ENCODE results near the gene NUP205. TPM values are rescaled to one million over a fixed set of nuclear protein-coding genes. Genes with fewer than 3 reads are reported as not detected.

The NUP205 gene
- polyA plus RNA-seq, 1 donor from 2014 or later = 32.3 TPM

GRCh38 chr7:135682191-135682590 is 124.5 kb downstream of the NUP205 start:
- no peak overlapping the region for H3K4me2 ChIP-seq (ENCODE audit: low read length)
- H3F3A ChIP-seq (ENCODE audit: insufficient read depth, low read length, poor library complexity, severe bottlenecking) = no peaks in the 10 kb centered on the region
- H4K20me1 ChIP-seq (ENCODE audit: insufficient read depth) = no peaks in the 10 kb centered on the region
- no peaks in the 10 kb centered on the region for H3K36me3 ChIP-seq (ENCODE audit: insufficient read depth, low read length)
- H3K9ac ChIP-seq (ENCODE audit: low read length) = no peak overlapping the region
- H3K27ac ChIP-seq (ENCODE audit: low read length) = no peak overlapping the region
- no peak for TF ChIP-seq CTCF (IDR thresholded peaks at IDR 0.05; ENCODE audit: poor library complexity, severe bottlenecking)
- no peak for TF ChIP-seq MXI1 (conservative IDR thresholded peaks at IDR 0.05; ENCODE audit: poor library complexity, severe bottlenecking)
- TF ChIP-seq POLR2AphosphoS5 (IDR thresholded peaks at IDR 0.05) = no peak
- no peak for TF ChIP-seq EZH2 (IDR thresholded peaks at IDR 0.05; ENCODE audit: borderline replicate concordance, insufficient read depth, low read length, poor library complexity, severe bottlenecking)
- no peak for TF ChIP-seq REST (IDR thresholded peaks at IDR 0.05; ENCODE audit: borderline replicate concordance)
- TF ChIP-seq RAD21 (conservative IDR thresholded peaks at IDR 0.05) = no peak
- no peak for TF ChIP-seq EP300 (conservative IDR thresholded peaks at IDR 0.05; ENCODE audit: poor library complexity, severe bottlenecking)
- TF ChIP-seq SMC3 (conservative IDR thresholded peaks at IDR 0.05; ENCODE audit: poor library complexity) = no peak
- no peak for TF ChIP-seq TAF1 (IDR thresholded peaks at IDR 0.05; ENCODE audit: low read depth)
- no peaks in the 10 kb centered on the region for H3K9me3 ChIP-seq (ENCODE audit: low read length)
- no peaks in the 10 kb centered on the region for H3K27me3 ChIP-seq (ENCODE audit: insufficient read depth, low read depth, low read length)
- no peaks in the 10 kb centered on the region for H3K9me2 ChIP-seq (ENCODE audit: insufficient read depth, low read length)
- H2AFZ ChIP-seq (ENCODE audit: low read depth, low read length) = no peak overlapping the region
- H3K4me3 ChIP-seq (ENCODE audit: low read length) = no peak overlapping the region
- peaks cover 3% of the 10 kb centered on the region for H3K79me2 ChIP-seq (replicated peaks; ENCODE audit: insufficient read depth, low read length)

- TF ChIP-seq CTCF (IDR thresholded peaks at IDR 0.05; ENCODE audit: poor library complexity, severe bottlenecking) = no peak
- TF ChIP-seq SMC3 (conservative IDR thresholded peaks at IDR 0.05; ENCODE audit: poor library complexity) = no peak
- no peak for TF ChIP-seq TAF1 (IDR thresholded peaks at IDR 0.05; ENCODE audit: low read depth)
- TF ChIP-seq REST (IDR thresholded peaks at IDR 0.05; ENCODE audit: borderline replicate concordance) = no peak
- Histone ChIP-seq H2AFZ (ENCODE audit: low read depth, low read length) (no peak overlapping the region), H3F3A (ENCODE audit: insufficient read depth, low read length, poor library complexity, severe bottlenecking) (no peaks in the 10 kb centered on the region), H3K9me3 (ENCODE audit: low read length) (no peaks in the 10 kb centered on the region), H3K4me2 (ENCODE audit: low read length) (no peak overlapping the region), H3K9ac (ENCODE audit: low read length) (no peak overlapping the region), H4K20me1 (ENCODE audit: insufficient read depth) (no peaks in the 10 kb centered on the region), H3K79me2 (replicated peaks; ENCODE audit: insufficient read depth, low read length) (peaks cover 1% of the 10 kb centered on the region), H3K27me3 (ENCODE audit: insufficient read depth, low read depth, low read length) (no peaks in the 10 kb centered on the region), H3K27ac (ENCODE audit: low read length) (no peak overlapping the region), H3K4me3 (ENCODE audit: low read length) (no peak overlapping the region), H3K9me2 (ENCODE audit: insufficient read depth, low read length) (no peaks in the 10 kb centered on the region), H3K36me3 (ENCODE audit: insufficient read depth, low read length) (no peaks in the 10 kb centered on the region)
Observed at GRCh38 chr7:135683609-135684008, 125.9 kb downstream of the NUP205 start.
